ENCODE results near the gene TNFRSF14. TPM values are rescaled to one million over a fixed set of nuclear protein-coding genes. Genes with fewer than 3 reads are reported as not detected.

TNFRSF14 gene
- total RNA-seq, 1 donor from 2014 or later: 141 TPM

DNA sequence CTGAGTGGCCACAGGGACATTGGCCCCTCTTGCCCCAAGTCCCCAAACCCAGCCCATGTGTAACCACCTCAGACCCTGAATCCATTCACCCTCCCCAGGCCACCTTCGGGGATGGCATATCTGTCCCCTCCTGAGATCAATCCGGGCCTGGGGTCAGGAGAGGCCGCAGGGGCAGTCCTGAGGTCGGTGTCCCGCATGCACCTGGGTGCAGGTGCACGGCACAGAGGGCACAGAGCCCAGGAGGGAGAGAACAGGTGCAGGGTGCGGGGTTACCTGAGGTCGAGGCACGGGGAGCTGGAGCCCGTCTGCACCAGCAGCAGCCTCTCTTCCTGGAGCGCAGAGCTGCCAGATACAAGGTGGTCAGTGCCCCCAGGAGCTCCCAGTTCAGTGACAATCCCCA, 46.6 kb upstream of the TNFRSF14 start:
- no peak for DNase-seq (ENCODE audit: low spot score in 2 of 2)
- Histone ChIP-seq H3K4me3 (no peak overlapping the region), H3K27me3 (peaks cover 2% of the 10 kb centered on the region), H3K27ac (no peak overlapping the region), H3K36me3 (peaks cover 69 to 70% of the 10 kb centered on the region in 2 donors), H3K4me1 (no peaks in the 10 kb centered on the region), H3K9me3 (no peaks in the 10 kb centered on the region)
- intact Hi-C loops (cut with DNase I): no loop called here
- TF ChIP-seq, protein P1, sequence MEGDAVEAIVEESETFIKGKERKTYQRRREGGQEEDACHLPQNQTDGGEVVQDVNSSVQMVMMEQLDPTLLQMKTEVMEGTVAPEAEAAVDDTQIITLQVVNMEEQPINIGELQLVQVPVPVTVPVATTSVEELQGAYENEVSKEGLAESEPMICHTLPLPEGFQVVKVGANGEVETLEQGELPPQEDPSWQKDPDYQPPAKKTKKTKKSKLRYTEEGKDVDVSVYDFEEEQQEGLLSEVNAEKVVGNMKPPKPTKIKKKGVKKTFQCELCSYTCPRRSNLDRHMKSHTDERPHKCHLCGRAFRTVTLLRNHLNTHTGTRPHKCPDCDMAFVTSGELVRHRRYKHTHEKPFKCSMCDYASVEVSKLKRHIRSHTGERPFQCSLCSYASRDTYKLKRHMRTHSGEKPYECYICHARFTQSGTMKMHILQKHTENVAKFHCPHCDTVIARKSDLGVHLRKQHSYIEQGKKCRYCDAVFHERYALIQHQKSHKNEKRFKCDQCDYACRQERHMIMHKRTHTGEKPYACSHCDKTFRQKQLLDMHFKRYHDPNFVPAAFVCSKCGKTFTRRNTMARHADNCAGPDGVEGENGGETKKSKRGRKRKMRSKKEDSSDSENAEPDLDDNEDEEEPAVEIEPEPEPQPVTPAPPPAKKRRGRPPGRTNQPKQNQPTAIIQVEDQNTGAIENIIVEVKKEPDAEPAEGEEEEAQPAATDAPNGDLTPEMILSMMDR (IDR thresholded peaks at IDR 0.05): no peak

DNA sequence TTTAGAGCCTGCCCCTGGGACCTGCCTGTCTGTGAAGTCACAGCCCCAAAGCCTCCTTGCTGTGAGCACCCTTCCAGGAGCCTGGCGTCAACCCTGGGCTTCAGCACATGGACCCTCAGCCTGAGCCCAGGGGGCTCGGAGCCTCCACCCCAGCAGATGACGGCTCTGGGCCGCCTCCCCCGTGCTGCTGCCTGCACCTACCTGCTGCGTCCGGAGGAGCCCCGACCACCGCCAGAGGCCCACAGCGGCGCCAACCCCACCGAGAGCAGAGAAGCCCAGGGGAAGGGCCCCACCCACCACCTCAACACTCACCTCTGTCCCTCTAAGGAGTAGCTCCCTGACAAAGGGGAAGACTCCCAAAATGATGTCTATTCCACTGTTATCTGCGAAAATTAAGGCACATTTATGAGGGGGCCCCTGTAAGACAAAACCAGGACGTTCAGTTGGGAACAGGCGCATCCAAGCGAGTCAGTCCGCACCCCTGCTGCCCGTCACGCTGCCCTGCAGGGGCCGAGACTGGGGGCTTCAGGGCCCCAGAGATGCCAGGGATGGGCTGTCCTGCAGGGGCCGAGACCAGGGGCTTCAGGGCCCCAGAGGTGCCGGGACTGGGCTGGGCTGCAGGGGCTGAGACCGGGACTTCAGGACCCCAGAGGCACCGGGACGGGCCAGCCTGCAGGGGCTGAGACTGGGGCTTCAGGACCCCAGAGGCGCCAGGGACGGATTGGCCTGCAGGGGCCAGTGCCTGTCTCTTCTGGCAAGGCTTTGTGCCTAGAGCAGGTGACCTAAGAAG, 45.6 kb upstream of the TNFRSF14 start:
- H3K27ac ChIP-seq: no peak overlapping the region
- peaks cover 79 to 80% of the 10 kb centered on the region in 2 donors for H3K36me3 ChIP-seq
- DNase-seq (ENCODE audit: low spot score in 2 of 2): no peak
- intact Hi-C loops (cut with DNase I): no loop called here
- TF ChIP-seq, protein P1 (IDR thresholded peaks at IDR 0.05): no peak
- H3K27me3 ChIP-seq: no peaks in the 10 kb centered on the region
- H3K4me1 ChIP-seq: no peaks in the 10 kb centered on the region
- H3K9me3 ChIP-seq: no peaks in the 10 kb centered on the region
- H3K4me3 ChIP-seq: no peak overlapping the region

DNA sequence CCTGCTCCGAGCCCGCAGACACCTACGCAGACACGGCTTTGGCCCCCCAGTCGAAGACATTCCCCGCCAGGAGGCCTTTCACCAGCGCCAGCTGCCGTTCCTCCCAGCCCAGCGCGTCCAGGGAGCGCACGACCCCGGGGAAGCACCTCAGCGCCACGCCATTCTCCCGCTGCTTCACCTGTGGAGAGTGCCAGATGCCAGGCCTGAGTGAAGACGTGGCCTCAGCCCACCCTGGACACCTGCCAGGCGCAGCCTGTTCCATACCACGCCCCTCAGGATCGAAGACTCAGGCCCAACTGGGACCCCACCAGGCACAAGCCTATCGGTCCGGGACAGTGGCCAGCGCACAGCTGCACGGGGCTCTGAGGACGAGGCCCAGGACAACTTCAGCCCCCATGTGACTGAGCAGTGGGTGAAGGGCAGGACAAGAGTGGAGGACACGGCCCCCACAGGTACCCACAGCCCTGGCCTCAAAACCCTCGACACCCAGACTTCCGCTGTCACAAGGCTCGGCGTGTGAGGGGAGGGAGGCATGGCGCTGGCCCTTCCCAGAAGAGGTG, 43.2 kb upstream of the TNFRSF14 start:
- no peaks in the 10 kb centered on the region for H3K9me3 ChIP-seq
- no peak overlapping the region for H3K4me3 ChIP-seq
- peaks cover 98 to 99% of the 10 kb centered on the region in 2 donors for H3K36me3 ChIP-seq
- DNase-seq (ENCODE audit: low spot score in 2 of 2): no peak
- no peak overlapping the region for H3K27ac ChIP-seq
- intact Hi-C loops (cut with DNase I): no loop called here
- TF ChIP-seq, protein P1 (IDR thresholded peaks at IDR 0.05): no peak
- no peaks in the 10 kb centered on the region for H3K4me1 ChIP-seq
- H3K27me3 ChIP-seq: no peaks in the 10 kb centered on the region

DNA sequence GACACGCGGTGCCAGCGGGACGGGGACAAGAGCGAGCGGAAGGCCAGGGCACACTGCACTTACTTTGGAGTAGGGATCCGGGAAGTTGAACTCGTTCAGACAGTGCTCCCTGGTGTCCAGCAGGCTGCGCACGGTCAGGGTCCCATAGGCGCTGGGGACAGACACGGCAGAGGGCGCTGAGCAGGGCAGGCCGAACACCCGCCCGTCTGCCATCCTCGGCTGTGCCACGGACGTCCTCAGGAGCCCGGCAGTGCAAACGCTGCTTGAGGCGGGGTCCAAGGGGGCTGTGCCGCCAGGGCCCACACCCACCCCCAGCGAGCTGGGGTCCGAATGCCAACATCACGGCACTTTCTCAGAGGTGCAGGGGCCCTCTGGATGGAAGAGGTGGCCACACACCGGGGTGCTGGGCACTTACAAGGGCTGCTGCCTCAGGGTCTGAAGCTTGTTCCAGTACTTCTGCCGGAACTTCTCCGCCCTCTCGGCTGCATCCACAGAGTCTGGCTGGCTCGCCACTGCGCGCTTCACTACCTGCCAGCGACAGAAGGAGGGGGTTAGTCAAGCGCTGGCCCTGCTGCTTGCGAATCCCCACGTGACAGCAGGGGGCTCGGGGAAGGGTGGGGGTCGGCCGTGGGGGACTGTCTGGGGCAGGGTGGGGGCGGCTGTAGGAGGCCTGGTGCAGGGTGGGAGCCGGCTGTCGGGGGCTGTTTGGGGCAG, 42.1 kb upstream of the TNFRSF14 start:
- Histone ChIP-seq H3K36me3 (peaks cover 99% of the 10 kb centered on the region in 2 donors), H3K27ac (no peak overlapping the region), H3K4me3 (no peak overlapping the region), H3K4me1 (no peaks in the 10 kb centered on the region), H3K27me3 (no peaks in the 10 kb centered on the region), H3K9me3 (no peaks in the 10 kb centered on the region)
- intact Hi-C loops (cut with DNase I): no loop called here
- TF ChIP-seq, protein P1 (IDR thresholded peaks at IDR 0.05): no peak
- DNase-seq (ENCODE audit: low spot score in 2 of 2): no peak

DNA sequence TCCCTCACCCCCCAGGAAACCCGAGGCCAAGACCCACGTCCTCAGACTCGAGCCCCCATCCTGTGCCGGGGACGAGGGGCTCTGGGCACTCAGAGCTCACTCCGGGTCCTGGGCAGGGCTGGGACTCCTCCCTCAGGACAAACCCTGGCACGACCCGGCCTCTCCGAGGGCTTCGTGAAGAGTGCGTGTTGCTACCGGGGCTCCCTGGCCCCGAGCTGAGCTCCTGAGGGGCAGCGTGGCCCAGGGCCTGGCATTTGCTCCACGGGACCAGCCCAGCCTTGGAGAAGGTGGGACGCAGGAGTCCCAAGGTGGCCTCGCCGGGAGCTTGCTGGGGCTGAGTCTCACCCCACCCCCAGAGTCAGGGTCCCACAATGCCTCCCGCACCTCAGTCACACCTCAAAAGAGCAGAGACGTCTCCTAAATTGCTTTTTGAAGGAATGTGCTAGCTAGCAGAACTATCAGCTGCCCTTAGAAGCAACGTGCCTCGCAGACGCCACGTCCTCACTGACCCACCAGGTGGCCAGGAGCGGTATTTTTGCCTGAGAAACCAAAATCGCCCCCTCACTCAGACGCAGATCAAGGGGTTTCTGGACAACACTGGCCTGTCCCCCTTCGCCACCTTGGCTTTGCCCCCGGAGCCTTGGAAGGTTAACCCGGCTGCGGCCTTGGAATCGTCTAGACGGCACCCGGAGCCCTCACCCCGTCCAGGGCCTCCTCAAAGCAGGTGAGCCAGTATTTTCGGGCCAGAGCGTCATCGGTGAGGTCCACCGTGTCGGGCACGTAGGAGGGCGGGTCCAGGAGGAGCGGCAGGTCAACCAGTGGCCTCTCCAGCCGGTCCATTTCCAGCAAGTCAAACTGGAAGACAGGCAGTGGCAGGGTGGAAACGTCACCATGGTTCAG, 41.1 kb upstream of the TNFRSF14 start:
- TF ChIP-seq, protein P1 (IDR thresholded peaks at IDR 0.05): no peak
- H3K4me3 ChIP-seq: no peak overlapping the region
- peaks cover 99% of the 10 kb centered on the region in 2 donors for H3K36me3 ChIP-seq
- H3K27ac ChIP-seq: no peak overlapping the region
- no peak for DNase-seq (ENCODE audit: low spot score in 2 of 2)
- intact Hi-C loops (cut with DNase I): no loop called here
- no peaks in the 10 kb centered on the region for H3K27me3 ChIP-seq
- H3K4me1 ChIP-seq: no peaks in the 10 kb centered on the region
- no peaks in the 10 kb centered on the region for H3K9me3 ChIP-seq

All from ascending aorta (tissue), 2 donors.